Heart right ventricle (tissue), 16 donors: ENCODE measurements around the gene NHLH1. TPM values are rescaled to one million over a fixed set of nuclear protein-coding genes. Genes with fewer than 3 reads are reported as not detected.
A peak's percentile ranks its signal among the peaks of the same experiment; 100 is the strongest.

Experiments used
- ATAC-seq, 8 donors: fragments of 200-7000 bp; cut with Tn5 transposase; one replicate each; pipeline ENCODE4 v1.9.1; 2020; ENCODE audit warnings: mild to moderate bottlenecking in 8 of 8, moderate library complexity in 8 of 8, moderate number of reproducible peaks in 1 of 8
- DNase-seq, 2 donors: peaks; one replicate each; pipeline ENCODE4 v3.0.0-alpha.2; 2020
- H3K27ac ChIP-seq, 10 donors: fragments of 200-600 bp; sonication (generic) in 2 of 10; one replicate each; pipeline versions ENCODE4 v1.5.0 to v1.8.0; 2020 to 2022; ENCODE audit warnings: mild to moderate bottlenecking in 3 of 10
- H3K27me3 ChIP-seq, 7 donors: fragments of 200-600 bp; one replicate each; pipeline ENCODE4 v1.8.0; 2021 to 2022; ENCODE audit warnings: mild to moderate bottlenecking in 2 of 7
- H3K36me3 ChIP-seq, 9 donors: fragments of 200-600 bp; sonication (generic) in 1 of 9; one replicate each; pipeline versions ENCODE4 v1.5.0 to v1.8.0; 2020 to 2022; ENCODE audit warnings: mild to moderate bottlenecking in 2 of 9
- H3K4me1 ChIP-seq, 9 donors: fragments of 200-600 bp; sonication (generic) in 1 of 9; one replicate each; pipeline versions ENCODE4 v1.5.0 to v1.8.0; 2020 to 2022; ENCODE audit warnings: mild to moderate bottlenecking in 4 of 9
- H3K4me3 ChIP-seq, 10 donors: fragments of 200-600 bp; sonication (generic) in 2 of 10; one replicate each; pipeline versions ENCODE4 v1.5.0 to v1.8.0; 2020 to 2022; ENCODE audit warnings: mild to moderate bottlenecking in 7 of 10, moderate library complexity in 2 of 10
- H3K9me3 ChIP-seq, 11 donors: fragments of 200-600 bp in 10 of 11; sonication (generic) in 2 of 11; one replicate each; pipeline versions ENCODE4 v1.5.0 to v1.8.0; 2013 to 2022; ENCODE audit warnings: mild to moderate bottlenecking in 2 of 11, control low read depth in 1 of 11, moderate library complexity in 1 of 11
- CTCF ChIP-seq, 9 donors: fragments of 200-600 bp; sonication (generic) in 2 of 9; IDR thresholded peaks; one replicate each; pipeline versions ENCODE4 v1.5.0 to v1.8.0; 2021 to 2022; ENCODE audit warnings: antibody characterized with exemption in 9 of 9, mild to moderate bottlenecking in 5 of 9, moderate library complexity in 1 of 9
- WGBS, 2 donors: extraction: QIAGEN DNeasy Blood & Tissue Kit; methylation state at CpG; one replicate each; pipeline ENCODE4 v1.1.7; 2013; ENCODE audit warnings: inconsistent platforms in 1 of 2; 5-methylcytosine and 5-hydroxymethylcytosine counted together
- intact Hi-C, 10 donors: fragments of 100-400 bp; cut with DNase I; formaldehyde crosslinking; loops; one replicate each; pipeline versions ENCODE4 v1.11.1 to v1.14.2; 2022
- polyA plus RNA-seq, 2 donors: library from polyadenylated mRNA; stranded (reverse); fragments of 200-250 nt; gene quantifications; one replicate each; pipeline ENCODE4 v1.2.3, GENCODE V29; 2013
- total RNA-seq, 10 donors: library from RNA; stranded (reverse); fragmentation: NEBNext Ultra II Directional in 3 of 10; extraction: Animal tissue kit (Norgen Biotek cat#: 25700) in 3 of 10; gene quantifications; one replicate each; pipeline versions ENCODE4 v1.2.1 to v1.2.4, GENCODE V29; 2021 to 2023
- donor health status: Arrhythmogenic right ventricular cardiomyopathy.
- donor health status: ischemic (EF 13 %, LVEDD 7.1; RV severe dilation, severe dysfunction).
- donor health status: healthy with polysubstance abuse.
- donor health status: DM: no; HTN: yes; CAD: no.
- donor health status: DM: no; HTN: no; CAD: no.
- donor health status: ischemic (EF 25% LVEDD 6.9; RV normal size, moderate dysfunction).
- donor health status: ischemic (EF 25% LVEDD 5.7; RV mildly dilated, moderate dysfunction).
- donor health status: healthy.
- donor health status: DM: yes; HTN: yes; CAD: no.
- donor health status: Ischemic cardiomyopathy.
- donor health status: ischemic (EF 35%, LVEDD 5.7; RV mildly dilated, moderate dysfunction).
- donor health status: nonischemic (EF 11% LVEDD 7.7; RV severe dilation, severe dysfunction).
- donor health status: DM: yes; HTN: yes; CAD: no.
- donor health status: PGD.
- donor health status: ischemic (EF 29% LVEDD 5.4; RV normal size, mild dysfunction).
- donor health status: nonischemic (EF 23%, LVEDD 6.1; RV moderate dilation, normal function).

The NHLH1 gene
- total and polyA plus RNA-seq, 12 donors: 0.06 to 0.12 (median 0.09) TPM; not detected in 9

- intact Hi-C loops: loop anchor here in 1 of 10 donors (10.0 kb wide), 1 partner anchor 1743 kb away; no protein-coding TSS in a partner anchor
- DNase-seq: no peak
- H3K9me3 ChIP-seq: no peaks in the 10 kb centered on the region
- no peak for TF ChIP-seq CTCF (IDR thresholded peaks at IDR 0.05)
- H3K4me3 ChIP-seq: no peak overlapping the region
- peaks cover 0 to 26% (median 13%) of the 10 kb centered on the region in 9 donors for H3K4me1 ChIP-seq
- no peaks in the 10 kb centered on the region for H3K36me3 ChIP-seq
- 35 to 66% methylated on average over 1 of the region's 1 CpG for WGBS, 2 donors
- no peak for ATAC-seq
- peaks cover 0 to 31% (median under 1%) of the 10 kb centered on the region in 7 donors for H3K27me3 ChIP-seq
- no peak overlapping the region for H3K27ac ChIP-seq
Observed at GRCh38 chr1:160397651-160398050, 30.8 kb downstream of the NHLH1 start.

GRCh38 chr1:160398823-160399222, 32.0 kb downstream of the NHLH1 start:
- Histone ChIP-seq H3K27ac (no peak overlapping the region), H3K27me3 (peaks cover 0 to 31% (median 0%) of the 10 kb centered on the region in 7 donors), H3K4me1 (peaks cover 4 to 36% (median 22%) of the 10 kb centered on the region in 9 donors), H3K36me3 (no peaks in the 10 kb centered on the region), H3K9me3 (no peaks in the 10 kb centered on the region), H3K4me3 (no peak overlapping the region)
- intact Hi-C loops: loop anchor here in 1 of 10 donors (10.0 kb wide), 1 partner anchor 1744 kb away; no protein-coding TSS in a partner anchor
- 85 to 92% methylated on average over 4 of the region's 4 CpGs for WGBS, 2 donors
- no peak for TF ChIP-seq CTCF (IDR thresholded peaks at IDR 0.05)
- no peak for DNase-seq
- no peak for ATAC-seq

- ATAC-seq (peak in 4 of 8 donors; percentile 3 to 24 (median 18)), DNase-seq (no peak)
- H3K9me3 ChIP-seq: no peaks in the 10 kb centered on the region
- H3K27ac ChIP-seq: peak overlapping the region in 9 of 10 donors; percentile 49 to 80 (median 56)
- TF ChIP-seq CTCF (IDR thresholded peaks at IDR 0.05): peak in 2 of 9 donors; percentile 1 to 9
- intact Hi-C loops: loop anchor here in 2 of 10 donors (2.0 to 10.0 kb wide), 2 partner anchors 57 to 1745 kb away; partner anchors contain the start of genes COPA (in 1 of the 2) and NCSTN (in 1 of the 2)
- H3K4me1 ChIP-seq: peaks cover 4 to 43% (median 30%) of the 10 kb centered on the region in 9 donors
- H3K27me3 ChIP-seq: peaks cover 0 to 31% (median 0%) of the 10 kb centered on the region in 7 donors
- WGBS, 2 donors: 37 to 39% methylated on average over 17 of the region's 17 CpGs
- no peaks in the 10 kb centered on the region for H3K36me3 ChIP-seq
- H3K4me3 ChIP-seq: peak overlapping the region; percentile 58 to 87 (median 75)
Observed at GRCh38 chr1:160399544-160400222, 32.8 kb downstream of the NHLH1 start.

GRCh38 chr1:160400223-160400645, 33.4 kb downstream of the NHLH1 start, which contains the start of gene VANGL2:
Gene VANGL2 (plus strand): TSS chr1:160400564. CDS start chr1:160415838, 15,274 bp downstream.
- 0 to 1% methylated on average over 17 to 32 of the region's 34 CpGs for WGBS, 2 donors
- Histone ChIP-seq H3K9me3 (no peaks in the 10 kb centered on the region), H3K36me3 (no peaks in the 10 kb centered on the region), H3K4me3 (peak within 1 kb of the TSS; percentile 58 to 87 (median 75)), H3K27ac (peak within 1 kb of the TSS in 9 of 10 donors; percentile 49 to 80 (median 56)), H3K27me3 (peaks cover 0 to 31% (median 0%) of the 10 kb centered on the region in 7 donors), H3K4me1 (peaks cover 4 to 43% (median 30%) of the 10 kb centered on the region in 9 donors)
- intact Hi-C loops: loop anchor here in 1 of 10 donors (2.0 kb wide), 1 partner anchor 57 kb away; the partner anchor contains the start of genes COPA and NCSTN
- peak in 1 of 9 donors; percentile 8 for TF ChIP-seq CTCF (IDR thresholded peaks at IDR 0.05)
- DNase-seq: peak; percentile 84 to 88
- ATAC-seq: peak; percentile 68 to 88 (median 82)
